ENCODE data around the gene KIF5B.

GRCh38 chr10:31982111-31982510 is 74.1 kb downstream of the KIF5B start:
- TF ChIP-seq, protein P1, sequence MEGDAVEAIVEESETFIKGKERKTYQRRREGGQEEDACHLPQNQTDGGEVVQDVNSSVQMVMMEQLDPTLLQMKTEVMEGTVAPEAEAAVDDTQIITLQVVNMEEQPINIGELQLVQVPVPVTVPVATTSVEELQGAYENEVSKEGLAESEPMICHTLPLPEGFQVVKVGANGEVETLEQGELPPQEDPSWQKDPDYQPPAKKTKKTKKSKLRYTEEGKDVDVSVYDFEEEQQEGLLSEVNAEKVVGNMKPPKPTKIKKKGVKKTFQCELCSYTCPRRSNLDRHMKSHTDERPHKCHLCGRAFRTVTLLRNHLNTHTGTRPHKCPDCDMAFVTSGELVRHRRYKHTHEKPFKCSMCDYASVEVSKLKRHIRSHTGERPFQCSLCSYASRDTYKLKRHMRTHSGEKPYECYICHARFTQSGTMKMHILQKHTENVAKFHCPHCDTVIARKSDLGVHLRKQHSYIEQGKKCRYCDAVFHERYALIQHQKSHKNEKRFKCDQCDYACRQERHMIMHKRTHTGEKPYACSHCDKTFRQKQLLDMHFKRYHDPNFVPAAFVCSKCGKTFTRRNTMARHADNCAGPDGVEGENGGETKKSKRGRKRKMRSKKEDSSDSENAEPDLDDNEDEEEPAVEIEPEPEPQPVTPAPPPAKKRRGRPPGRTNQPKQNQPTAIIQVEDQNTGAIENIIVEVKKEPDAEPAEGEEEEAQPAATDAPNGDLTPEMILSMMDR (conservative IDR thresholded peaks at IDR 0.05; ENCODE audit: low read length) = no peak
- TF ChIP-seq EZH2phosphoT487 (IDR thresholded peaks at IDR 0.05; ENCODE audit: borderline replicate concordance) = no peak
